Measurements from ENCODE around the gene TANC1.

Gene TANC1

GRCh38 chr2:159075727-159076126, 107.3 kb downstream of the TANC1 start:
- TF ChIP-seq ZFX (IDR thresholded peaks at IDR 0.05; ENCODE audit: borderline replicate concordance), result no peak
- no peak for TF ChIP-seq CTCF (IDR thresholded peaks at IDR 0.05)
- H3K27ac ChIP-seq, result no peak overlapping the region

GRCh38 chr2:159076241-159076640, 107.8 kb downstream of the TANC1 start:
- no peak overlapping the region for H3K27ac ChIP-seq
- no peak for TF ChIP-seq CTCF (IDR thresholded peaks at IDR 0.05)
- no peak for TF ChIP-seq ZFX (IDR thresholded peaks at IDR 0.05; ENCODE audit: borderline replicate concordance)

GRCh38 chr2:159077869-159078268, 109.4 kb downstream of the TANC1 start:
- H3K27ac ChIP-seq, result no peak overlapping the region
- no peak for TF ChIP-seq ZFX (IDR thresholded peaks at IDR 0.05; ENCODE audit: borderline replicate concordance)

GRCh38 chr2:159078443-159078842, 110.0 kb downstream of the TANC1 start:
- no peak overlapping the region for H3K27ac ChIP-seq

GRCh38 chr2:159080641-159081040, 112.2 kb downstream of the TANC1 start:
- TF ChIP-seq CTCF (IDR thresholded peaks at IDR 0.05), result no peak
- no peak for TF ChIP-seq ZFX (IDR thresholded peaks at IDR 0.05; ENCODE audit: borderline replicate concordance)
- H3K27ac ChIP-seq, result no peak overlapping the region

More at GRCh38 chr2:159078443-159078842, 110.0 kb downstream of the TANC1 start:
- TF ChIP-seq ZFX (IDR thresholded peaks at IDR 0.05; ENCODE audit: borderline replicate concordance) (no peak), CTCF (IDR thresholded peaks at IDR 0.05) (no peak)

GRCh38 chr2:159082119-159082518, 113.7 kb downstream of the TANC1 start:
- TF ChIP-seq CTCF (IDR thresholded peaks at IDR 0.05) (no peak), ZFX (IDR thresholded peaks at IDR 0.05; ENCODE audit: borderline replicate concordance) (no peak)
- H3K27ac ChIP-seq, result no peak overlapping the region

DNA sequence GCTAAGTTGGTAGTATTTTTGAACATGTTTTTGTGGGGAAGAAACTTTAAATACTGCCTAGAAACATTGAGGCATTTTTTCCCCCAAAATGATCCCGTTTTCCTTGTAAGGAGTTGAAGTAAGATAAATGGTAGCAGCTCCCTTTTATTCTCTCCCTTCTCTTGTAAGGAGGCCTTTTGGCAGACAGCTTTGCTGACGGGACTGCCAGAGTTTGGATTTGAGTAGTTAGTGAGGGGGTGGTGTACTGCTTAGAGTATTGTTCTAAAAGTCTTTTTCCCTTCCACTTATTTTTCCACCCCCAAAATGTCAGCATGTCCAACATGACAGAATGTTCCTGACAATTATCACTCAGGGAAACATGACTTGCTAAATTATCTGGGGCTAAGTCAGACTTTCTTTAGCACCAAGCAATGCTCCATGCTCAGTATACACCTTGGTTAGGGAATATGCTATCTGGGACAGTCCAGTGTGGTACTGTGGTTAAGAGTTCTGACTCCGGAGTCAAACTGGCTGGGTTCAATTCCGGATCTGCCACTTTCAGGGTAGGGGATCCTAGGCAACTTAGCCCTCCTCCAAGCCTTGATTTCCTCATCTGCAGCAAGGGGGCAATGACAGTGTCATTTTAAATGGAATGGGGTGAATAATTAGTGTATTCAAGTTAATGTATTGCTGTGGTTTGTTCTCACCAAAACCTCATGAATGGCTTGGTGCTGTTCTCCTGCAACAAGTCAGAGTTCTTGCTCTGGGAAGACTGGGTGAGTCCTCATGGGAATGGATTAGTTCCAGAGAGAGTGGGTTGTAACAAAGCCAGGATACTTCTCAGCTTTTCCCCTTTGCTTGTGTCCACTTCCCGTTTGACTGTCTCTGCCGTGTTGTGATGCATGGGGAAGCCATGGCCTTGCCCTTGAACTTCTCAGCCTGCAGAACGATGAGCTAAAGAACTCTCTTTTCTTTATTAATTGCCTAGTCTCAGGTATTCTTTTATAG, 116.2 kb downstream of the TANC1 start:
- no peak overlapping the region; the same call in 1 of the 2 replicates for H3K27ac ChIP-seq
- TF ChIP-seq ZFX (IDR thresholded peaks at IDR 0.05; ENCODE audit: borderline replicate concordance) (no peak), CTCF (IDR thresholded peaks at IDR 0.05) (no peak)
